HG03025 (cell line): Measurements from ENCODE around the gene LSP1.

Experiments used
- ATAC-seq: cut with Tn5 transposase; IDR thresholded peaks from one replicate; pipeline ENCODE4 v1.9.1; 2021; ENCODE audit warnings: mild to moderate bottlenecking, moderate library complexity; ENCODE audit not compliant: unreplicated experiment, low FRiP score

Gene LSP1

GRCh38 chr11:1836011-1836945 is 16.6 kb upstream of the LSP1 start:
- ATAC-seq, result no peak

- ATAC-seq, result no peak
Measured at GRCh38 chr11:1837171-1838076, 15.5 kb upstream of the LSP1 start.

DNA sequence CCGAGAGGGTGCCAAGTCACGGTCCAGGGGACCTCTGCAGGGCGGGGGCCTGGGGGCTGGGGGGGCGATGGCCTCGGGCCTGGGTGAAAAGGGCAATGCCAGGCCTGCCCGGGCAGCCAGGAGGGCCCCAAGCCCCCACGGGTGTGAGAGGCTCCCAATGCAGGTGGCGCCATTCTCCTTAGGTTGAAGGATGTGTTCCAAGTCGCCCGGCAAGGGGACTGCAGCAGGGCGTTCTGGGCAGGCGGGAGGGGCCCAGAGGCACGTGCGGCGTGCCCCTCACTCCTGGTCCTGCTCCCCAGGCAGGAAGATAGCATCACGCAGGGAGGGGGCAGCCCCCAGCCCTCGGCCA is 14.8 kb upstream of the LSP1 start:
- no peak for ATAC-seq

- no peak for ATAC-seq
Measured at GRCh38 chr11:1838426-1839144, 14.3 kb upstream of the LSP1 start, which contains the start of gene TNNI2. Gene TNNI2, plus strand, starts transcription at chr11:1838981. Its CDS starts 716 bp downstream, at chr11:1839697.

- no peak for ATAC-seq
Measured at GRCh38 chr11:1839204-1839923, 13.5 kb upstream of the LSP1 start.

- no peak for ATAC-seq
Measured at GRCh38 chr11:1839924-1840779, 12.7 kb upstream of the LSP1 start.

- no peak for ATAC-seq
Measured at GRCh38 chr11:1840780-1841480, 12.0 kb upstream of the LSP1 start.

- no peak for ATAC-seq
Measured at GRCh38 chr11:1841511-1842148, 11.3 kb upstream of the LSP1 start.

GRCh38 chr11:1842149-1843097 is 10.5 kb upstream of the LSP1 start:
- no peak for ATAC-seq

- ATAC-seq, result no peak
Measured at GRCh38 chr11:1843098-1843473, 9.8 kb upstream of the LSP1 start.

- no peak for ATAC-seq
Measured at GRCh38 chr11:1843796-1844195, 9.1 kb upstream of the LSP1 start.

- no peak for ATAC-seq
Measured at GRCh38 chr11:1844221-1845094, 8.4 kb upstream of the LSP1 start.

DNA sequence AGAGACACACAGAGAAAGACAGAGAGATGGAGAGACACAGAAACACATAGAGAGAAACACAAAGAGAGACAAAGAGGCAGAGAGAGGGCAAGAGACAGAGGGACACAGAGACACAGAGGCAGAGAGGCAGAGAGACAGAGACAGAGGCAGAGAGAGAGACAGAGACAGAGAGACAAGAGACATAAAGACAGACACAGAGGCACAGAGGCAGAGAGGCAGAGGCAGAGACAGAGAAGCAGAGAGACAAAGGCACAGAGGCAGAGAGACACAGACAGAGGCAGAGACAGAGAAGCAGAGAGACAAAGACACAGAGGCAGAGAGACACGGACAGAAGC is 7.8 kb upstream of the LSP1 start:
- no peak for ATAC-seq

GRCh38 chr11:1845561-1846452 is 7.1 kb upstream of the LSP1 start:
- no peak for ATAC-seq

GRCh38 chr11:1846453-1846932 is 6.4 kb upstream of the LSP1 start:
- no peak for ATAC-seq
